HL-60 (cell line): Measurements from ENCODE around the gene LIPT1.

Source experiments
- GABPA ChIP-seq: IDR thresholded peaks from 2 replicates; pipeline ENCODE4 v1.6.1; 2012; ENCODE audit warnings: low read depth
- POLR2AphosphoS5 ChIP-seq: IDR thresholded peaks from 2 replicates; pipeline ENCODE4 v1.6.1; 2012; ENCODE audit warnings: low read depth
- REST ChIP-seq: IDR thresholded peaks from 2 replicates; pipeline ENCODE4 v1.6.1; 2012; ENCODE audit warnings: low read depth; ENCODE audit not compliant: insufficient replicate concordance
- SPI1 ChIP-seq: IDR thresholded peaks from 2 replicates; pipeline ENCODE4 v1.6.1; 2012; ENCODE audit warnings: low read depth, mild to moderate bottlenecking, borderline replicate concordance
- TF ChIP-seq, protein P1 (sequence below): IDR thresholded peaks from one replicate; pipeline ENCODE4 v1.5.1; 2011; ENCODE audit warnings: low read length, control low read depth, inconsistent platforms; ENCODE audit not compliant: insufficient read depth

GRCh38 chr2:99159594-99159993 is 4.8 kb downstream of the LIPT1 start:
- TF ChIP-seq, protein P1, sequence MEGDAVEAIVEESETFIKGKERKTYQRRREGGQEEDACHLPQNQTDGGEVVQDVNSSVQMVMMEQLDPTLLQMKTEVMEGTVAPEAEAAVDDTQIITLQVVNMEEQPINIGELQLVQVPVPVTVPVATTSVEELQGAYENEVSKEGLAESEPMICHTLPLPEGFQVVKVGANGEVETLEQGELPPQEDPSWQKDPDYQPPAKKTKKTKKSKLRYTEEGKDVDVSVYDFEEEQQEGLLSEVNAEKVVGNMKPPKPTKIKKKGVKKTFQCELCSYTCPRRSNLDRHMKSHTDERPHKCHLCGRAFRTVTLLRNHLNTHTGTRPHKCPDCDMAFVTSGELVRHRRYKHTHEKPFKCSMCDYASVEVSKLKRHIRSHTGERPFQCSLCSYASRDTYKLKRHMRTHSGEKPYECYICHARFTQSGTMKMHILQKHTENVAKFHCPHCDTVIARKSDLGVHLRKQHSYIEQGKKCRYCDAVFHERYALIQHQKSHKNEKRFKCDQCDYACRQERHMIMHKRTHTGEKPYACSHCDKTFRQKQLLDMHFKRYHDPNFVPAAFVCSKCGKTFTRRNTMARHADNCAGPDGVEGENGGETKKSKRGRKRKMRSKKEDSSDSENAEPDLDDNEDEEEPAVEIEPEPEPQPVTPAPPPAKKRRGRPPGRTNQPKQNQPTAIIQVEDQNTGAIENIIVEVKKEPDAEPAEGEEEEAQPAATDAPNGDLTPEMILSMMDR: no peak
- TF ChIP-seq GABPA (no peak), POLR2AphosphoS5 (no peak), REST (no peak), SPI1 (no peak)
